Measurements from ENCODE around the gene KCNK4. TPM values are rescaled to one million over a fixed set of nuclear protein-coding genes. Genes with fewer than 3 reads are reported as not detected.

Gene KCNK4
- total RNA-seq, 1 experiment from 2014 or later = 0.23 TPM

GRCh38 chr11:64253043-64253442 lies 38.1 kb upstream of the KCNK4 start:
- DNase-seq (ENCODE audit: low read depth) = no peak

- no peak for DNase-seq (ENCODE audit: low read depth)
These were observed 37.6 kb upstream of the KCNK4 start for GRCh38 chr11:64253481-64253880.

- no peak for DNase-seq (ENCODE audit: low read depth)
These were observed 36.8 kb upstream of the KCNK4 start for GRCh38 chr11:64254326-64254725.

- DNase-seq (ENCODE audit: low read depth) = no peak
These were observed 35.7 kb upstream of the KCNK4 start for GRCh38 chr11:64255135-64256128.

- no peak for DNase-seq (ENCODE audit: low read depth)
These were observed 34.8 kb upstream of the KCNK4 start for GRCh38 chr11:64256300-64256699.

GRCh38 chr11:64258356-64258755 lies 32.7 kb upstream of the KCNK4 start:
- no peak for DNase-seq (ENCODE audit: low read depth)

- no peak for DNase-seq (ENCODE audit: low read depth)
These were observed 32.1 kb upstream of the KCNK4 start for GRCh38 chr11:64258946-64259532.

GRCh38 chr11:64259533-64260067 lies 31.5 kb upstream of the KCNK4 start:
- DNase-seq (ENCODE audit: low read depth) = no peak

- no peak for DNase-seq (ENCODE audit: low read depth)
These were observed 30.9 kb upstream of the KCNK4 start for GRCh38 chr11:64260147-64260708.

- no peak for DNase-seq (ENCODE audit: low read depth)
These were observed 29.5 kb upstream of the KCNK4 start for GRCh38 chr11:64261556-64262080.

GRCh38 chr11:64262271-64263002 lies 28.7 kb upstream of the KCNK4 start:
- no peak for DNase-seq (ENCODE audit: low read depth)

GRCh38 chr11:64263021-64263946 lies 27.8 kb upstream of the KCNK4 start:
- peak; percentile 77 for DNase-seq (ENCODE audit: low read depth)

- no peak for DNase-seq (ENCODE audit: low read depth)
These were observed 27.2 kb upstream of the KCNK4 start for GRCh38 chr11:64263947-64264317.

GRCh38 chr11:64264371-64264852 lies 26.7 kb upstream of the KCNK4 start:
- DNase-seq (ENCODE audit: low read depth) = no peak

- DNase-seq (ENCODE audit: low read depth) = no peak
These were observed 25.6 kb upstream of the KCNK4 start for GRCh38 chr11:64265176-64266160.

GRCh38 chr11:64266339-64266738 lies 24.8 kb upstream of the KCNK4 start:
- DNase-seq (ENCODE audit: low read depth) = no peak

- DNase-seq (ENCODE audit: low read depth) = no peak
These were observed 23.7 kb upstream of the KCNK4 start for GRCh38 chr11:64267207-64267945.
